T-helper 2 cell (primary cell): Measurements from ENCODE around the gene LRP5.
A peak's percentile ranks its signal among the peaks of the same experiment; 100 is the strongest.
"Not testable (repeated sequence)": the region's sequence is repeated elsewhere in the genome, so short reads cannot be mapped to it uniquely, and the experiment has no call there.

Source experiments
- DNase-seq, 5 experiments: peaks; one replicate each; pipeline versions ENCODE4 v3.0.0 to v3.0.0-alpha.2; 2012 to 2022

LRP5 gene

DNA sequence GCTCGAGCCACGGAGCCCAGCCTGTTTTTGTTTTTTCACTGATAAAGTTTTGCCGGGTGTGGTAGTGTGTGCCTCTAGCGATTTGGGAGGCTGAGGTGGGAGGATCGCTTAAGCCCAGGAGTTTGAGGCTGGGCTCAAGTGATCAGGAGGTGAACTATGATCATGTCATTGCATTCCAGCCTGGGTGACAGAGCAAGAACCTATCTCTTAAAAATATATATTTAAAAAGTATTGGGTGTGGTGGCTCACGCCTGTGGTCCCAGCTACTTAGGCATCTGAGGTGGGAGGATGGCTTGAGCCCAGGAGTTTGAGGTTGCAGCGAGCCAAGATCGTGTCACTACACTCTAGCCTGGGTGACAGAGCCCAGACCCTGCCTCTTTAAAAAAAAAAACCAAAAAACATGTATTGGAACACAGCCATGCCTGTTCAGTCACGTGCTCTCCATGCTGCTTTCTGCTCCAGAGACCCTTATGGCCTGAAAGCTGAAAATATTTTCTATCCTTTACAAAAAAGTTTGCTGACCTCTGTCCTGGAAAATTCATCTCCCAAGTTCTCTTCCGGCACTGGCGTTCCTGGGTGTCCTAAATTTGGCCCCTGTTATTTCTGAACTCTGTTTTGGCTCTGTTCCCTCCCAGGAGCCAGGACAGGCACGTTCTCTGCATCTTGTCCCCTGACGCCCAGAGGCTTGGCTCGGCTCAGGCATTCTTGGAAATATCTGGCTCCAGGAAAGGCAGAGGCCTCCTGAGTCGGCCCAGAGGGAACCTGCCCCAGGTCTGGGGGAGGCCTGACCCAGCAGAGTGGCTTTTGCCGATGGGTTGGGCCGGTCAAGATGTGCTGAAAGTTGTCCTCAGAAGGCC is 86.8 kb downstream of the LRP5 start:
- DNase-seq: no peak

DNA sequence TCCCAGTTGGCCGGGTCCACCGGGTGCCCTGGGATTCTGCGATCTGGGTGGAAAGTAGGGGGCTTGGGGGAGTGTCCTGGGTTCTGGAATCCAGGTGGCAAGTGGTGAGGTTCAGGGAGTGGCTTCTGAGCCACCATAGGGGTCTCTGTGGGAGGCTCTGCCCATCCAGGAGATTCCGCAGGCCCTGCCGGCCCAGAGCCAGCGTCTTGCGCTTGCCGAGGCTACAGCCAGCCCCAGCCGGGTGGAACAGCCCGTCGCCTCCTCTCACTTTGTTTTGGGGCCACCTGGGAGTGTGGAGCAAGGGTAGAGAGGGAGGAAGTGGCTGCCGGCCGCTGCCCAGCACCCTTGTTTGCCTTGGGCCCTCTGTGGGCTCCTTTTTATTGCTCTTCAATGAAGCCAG is 87.5 kb downstream of the LRP5 start:
- DNase-seq: no peak

DNA sequence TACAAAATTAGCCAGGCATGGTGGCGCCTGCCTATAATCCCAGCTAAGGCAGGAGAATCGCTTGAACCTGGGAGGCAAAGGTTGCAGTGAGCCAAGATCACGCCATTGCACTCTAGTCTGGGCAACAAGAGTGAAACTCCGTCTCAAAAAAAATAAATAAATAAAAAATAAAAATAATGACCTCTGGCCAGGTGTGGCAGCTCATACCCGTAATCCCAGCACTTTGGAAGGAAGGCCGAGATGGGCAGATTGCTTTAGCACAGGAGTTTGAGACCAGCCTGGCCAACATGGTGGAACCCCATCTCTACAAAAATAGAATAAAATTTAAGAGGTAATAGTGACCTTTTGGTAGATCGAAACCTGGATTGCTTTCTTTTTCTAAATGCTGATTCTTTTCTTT is 88.2 kb downstream of the LRP5 start:
- DNase-seq: not testable (repeated sequence)

DNA sequence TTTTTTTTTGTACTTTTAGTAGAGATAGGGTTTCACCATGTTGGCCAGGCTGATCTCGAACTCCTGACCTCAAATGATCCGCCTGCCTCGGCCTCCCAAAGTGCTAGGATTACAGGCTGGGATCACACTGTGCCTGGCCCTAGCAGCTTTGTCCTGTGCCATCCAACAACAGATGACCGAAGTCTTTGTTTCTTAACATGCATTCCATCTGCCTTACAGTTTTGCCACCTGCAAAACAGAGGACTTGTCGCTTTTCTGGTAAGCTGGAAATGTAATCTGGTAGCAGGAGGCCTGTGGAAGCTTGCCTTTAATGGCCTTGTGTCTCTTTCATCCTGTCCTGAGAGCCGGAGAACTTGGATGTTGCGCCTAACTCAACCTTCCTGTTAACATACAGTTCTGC is 89.5 kb downstream of the LRP5 start:
- DNase-seq: no peak

DNA sequence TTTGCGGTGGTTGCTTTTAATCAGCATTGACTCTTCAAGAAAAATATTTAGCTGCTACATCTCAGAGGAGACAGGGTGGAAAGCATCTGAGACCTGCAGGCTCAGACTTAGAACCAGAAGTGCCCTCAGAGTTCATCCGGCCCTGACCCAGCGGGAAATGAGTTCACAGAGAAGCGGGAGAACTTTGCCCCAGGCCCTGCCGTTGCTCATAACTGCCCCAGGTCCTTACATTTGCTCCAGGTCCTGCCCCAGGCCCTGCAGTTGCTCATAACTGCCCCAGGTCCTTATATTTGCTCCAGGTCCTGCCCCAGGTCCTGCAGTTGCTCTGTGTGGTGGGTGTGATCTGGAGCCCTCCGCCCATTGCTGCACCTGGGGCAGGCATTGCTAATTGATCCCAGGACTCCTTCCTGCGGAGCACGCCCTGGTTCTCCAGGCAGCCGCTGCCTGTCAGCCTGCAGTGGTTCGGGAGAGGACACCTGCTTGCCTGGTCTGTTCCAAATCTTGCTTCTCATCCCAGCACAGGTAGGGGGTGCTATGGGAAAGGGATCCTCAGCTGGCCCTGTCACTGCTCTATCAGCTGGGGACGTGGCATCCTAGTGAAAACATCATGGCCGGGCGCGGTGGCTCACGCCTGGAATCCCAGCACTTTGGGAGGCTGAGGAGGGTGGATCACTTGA is 90.1 kb downstream of the LRP5 start:
- no peak for DNase-seq

DNA sequence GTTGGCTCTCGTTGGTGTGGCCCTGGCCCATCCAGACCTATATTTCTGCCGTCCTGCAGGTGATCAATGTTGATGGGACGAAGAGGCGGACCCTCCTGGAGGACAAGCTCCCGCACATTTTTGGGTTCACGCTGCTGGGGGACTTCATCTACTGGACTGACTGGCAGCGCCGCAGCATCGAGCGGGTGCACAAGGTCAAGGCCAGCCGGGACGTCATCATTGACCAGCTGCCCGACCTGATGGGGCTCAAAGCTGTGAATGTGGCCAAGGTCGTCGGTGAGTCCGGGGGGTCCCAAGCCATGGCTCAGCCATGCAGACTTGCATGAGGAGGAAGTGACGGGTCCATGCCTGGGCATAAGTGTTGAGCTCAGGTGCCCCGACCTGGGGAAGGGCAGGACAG is 91.0 kb downstream of the LRP5 start:
- no peak for DNase-seq

DNA sequence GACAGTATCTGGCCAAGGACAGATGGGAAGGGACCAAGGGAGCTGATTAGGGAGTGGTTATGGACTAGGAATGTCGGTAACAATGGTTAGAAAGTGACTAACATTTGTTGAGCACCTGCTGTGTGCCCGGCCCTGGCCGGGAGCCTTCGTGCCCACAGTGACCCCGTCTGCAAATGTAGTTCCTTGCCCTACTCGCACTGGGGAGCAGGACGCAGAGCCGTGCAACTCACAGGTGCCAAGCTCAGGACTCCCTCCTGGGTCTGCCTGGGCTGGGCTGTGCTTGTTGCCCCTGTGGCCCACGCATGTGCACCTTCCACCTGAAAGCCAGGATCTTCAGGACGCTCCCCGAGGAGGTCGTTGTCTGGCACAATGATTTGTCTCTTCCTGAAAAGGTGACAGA is 91.4 kb downstream of the LRP5 start:
- no peak for DNase-seq

DNA sequence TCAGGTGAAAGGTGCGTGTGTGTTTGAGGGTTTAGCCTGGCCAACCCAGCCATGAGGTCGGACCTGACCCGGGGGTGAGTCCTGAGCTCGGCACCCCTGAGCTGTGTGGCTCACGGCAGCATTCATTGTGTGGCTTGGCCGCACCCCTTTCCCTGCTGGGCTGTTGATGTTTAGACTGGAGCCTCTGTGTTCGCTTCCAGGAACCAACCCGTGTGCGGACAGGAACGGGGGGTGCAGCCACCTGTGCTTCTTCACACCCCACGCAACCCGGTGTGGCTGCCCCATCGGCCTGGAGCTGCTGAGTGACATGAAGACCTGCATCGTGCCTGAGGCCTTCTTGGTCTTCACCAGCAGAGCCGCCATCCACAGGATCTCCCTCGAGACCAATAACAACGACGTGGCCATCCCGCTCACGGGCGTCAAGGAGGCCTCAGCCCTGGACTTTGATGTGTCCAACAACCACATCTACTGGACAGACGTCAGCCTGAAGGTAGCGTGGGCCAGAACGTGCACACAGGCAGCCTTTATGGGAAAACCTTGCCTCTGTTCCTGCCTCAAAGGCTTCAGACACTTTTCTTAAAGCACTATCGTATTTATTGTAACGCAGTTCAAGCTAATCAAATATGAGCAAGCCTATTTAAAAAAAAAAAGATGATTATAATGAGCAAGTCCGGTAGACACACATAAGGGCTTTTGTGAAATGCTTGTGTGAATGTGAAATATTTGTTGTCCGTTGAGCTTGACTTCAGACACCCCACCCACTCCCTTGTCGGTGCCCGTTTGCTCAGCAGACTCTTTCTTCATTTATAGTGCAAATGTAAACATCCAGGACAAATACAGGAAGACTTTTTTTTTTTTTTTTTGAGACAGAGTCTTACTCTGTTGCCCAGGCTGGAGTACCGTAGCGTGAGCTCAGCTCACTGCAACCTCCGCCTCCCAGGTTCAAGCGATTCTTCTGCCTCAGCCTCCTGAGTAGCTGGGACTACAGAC is 94.2 kb downstream of the LRP5 start:
- DNase-seq: no peak

DNA sequence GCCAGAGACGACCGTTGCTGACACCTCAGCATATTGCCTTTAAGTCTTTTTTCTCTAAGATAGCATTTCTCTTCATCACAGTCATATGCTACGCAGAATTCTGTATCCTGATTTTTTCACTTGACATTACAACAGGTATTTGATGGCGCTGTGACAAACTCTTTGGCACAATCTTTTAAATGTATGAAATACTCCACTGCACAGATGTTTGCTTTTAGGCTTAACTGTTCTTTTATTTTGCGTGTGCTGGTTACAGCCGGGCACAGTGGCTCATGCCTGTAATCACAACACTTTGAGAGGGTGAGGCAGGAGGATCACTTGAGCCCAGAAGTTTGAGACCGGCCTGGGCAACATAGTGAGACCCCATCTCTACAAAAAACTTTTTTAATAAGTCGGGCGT is 96.1 kb downstream of the LRP5 start:
- DNase-seq: no peak

DNA sequence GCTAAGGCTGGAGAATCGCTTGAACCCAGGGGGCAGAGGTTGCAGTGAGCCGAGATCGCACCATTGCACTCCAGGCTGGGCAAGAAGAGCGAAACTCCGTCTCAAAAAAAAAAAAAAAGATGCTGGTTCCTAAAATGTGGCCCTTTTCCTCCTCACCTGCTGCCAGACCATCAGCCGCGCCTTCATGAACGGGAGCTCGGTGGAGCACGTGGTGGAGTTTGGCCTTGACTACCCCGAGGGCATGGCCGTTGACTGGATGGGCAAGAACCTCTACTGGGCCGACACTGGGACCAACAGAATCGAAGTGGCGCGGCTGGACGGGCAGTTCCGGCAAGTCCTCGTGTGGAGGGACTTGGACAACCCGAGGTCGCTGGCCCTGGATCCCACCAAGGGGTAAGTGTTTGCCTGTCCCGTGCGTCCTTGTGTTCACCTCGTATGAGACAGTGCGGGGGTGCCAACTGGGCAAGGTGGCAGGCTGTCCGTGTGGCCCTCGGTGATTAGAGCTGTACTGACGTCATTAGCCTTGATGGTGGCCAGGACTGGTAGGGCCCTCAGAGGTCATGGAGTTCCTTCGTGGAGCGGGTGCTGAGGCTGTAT is 97.5 kb downstream of the LRP5 start:
- no peak for DNase-seq

DNA sequence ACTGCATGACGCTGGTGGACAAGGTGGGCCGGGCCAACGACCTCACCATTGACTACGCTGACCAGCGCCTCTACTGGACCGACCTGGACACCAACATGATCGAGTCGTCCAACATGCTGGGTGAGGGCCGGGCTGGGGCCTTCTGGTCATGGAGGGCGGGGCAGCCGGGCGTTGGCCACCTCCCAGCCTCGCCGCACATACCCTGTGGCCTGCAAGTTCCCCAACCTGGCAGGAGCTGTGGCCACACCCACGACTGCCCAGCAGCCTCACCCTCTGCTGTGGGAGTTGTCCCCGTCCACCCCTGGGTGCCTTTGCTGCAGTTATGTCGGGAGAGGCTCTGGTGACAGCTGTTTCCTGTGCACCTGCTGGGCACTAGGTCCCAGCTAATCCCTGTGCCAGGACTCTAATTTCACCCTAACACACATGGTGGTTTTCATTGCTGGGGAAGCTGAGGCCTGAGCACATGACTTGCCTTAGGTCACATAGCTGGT is 99.2 kb downstream of the LRP5 start:
- DNase-seq: no peak

DNA sequence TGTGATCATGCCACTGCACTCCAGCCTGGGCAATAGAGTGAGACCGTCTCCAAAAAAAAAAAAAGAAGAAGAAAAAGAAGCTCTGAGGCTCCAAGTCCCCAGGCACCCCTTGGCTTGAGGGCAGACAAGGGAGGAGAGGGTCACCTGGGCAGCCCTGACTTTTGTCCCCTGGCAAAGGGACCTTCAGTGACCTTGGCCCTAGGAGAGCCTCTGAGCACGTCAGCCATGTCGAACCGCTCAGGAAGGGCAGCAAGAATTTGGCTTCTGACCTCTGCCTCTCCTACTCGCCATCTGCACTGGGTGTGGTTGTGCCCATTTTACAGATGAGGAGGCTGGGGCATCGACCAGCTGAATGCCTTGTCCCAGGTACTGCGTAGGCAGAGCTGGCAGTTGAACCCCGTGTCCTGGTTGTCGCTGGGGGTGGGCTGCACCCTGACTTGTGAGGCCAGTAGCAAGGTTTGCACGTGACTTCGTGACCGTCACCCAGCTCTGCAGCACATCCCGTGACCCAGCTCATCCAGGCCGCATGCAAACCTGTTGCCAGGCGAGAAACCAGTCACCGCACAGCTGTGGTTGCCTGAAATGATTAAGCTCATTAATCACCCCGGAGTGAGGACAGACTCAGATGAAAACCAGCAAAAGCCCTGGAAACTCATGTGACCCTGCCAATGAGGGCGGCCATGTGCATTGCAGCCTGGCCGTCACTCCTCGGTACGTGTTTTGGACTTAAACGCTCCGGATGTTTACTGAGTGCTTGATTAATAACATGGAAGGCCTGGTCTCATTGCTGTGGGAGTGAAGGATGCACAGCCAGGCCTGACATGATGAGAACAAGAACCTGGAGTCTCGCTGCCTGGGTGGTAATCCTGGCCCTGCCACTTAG is 100.4 kb downstream of the LRP5 start:
- peak in 1 of 5 experiments; percentile 78 for DNase-seq

DNA sequence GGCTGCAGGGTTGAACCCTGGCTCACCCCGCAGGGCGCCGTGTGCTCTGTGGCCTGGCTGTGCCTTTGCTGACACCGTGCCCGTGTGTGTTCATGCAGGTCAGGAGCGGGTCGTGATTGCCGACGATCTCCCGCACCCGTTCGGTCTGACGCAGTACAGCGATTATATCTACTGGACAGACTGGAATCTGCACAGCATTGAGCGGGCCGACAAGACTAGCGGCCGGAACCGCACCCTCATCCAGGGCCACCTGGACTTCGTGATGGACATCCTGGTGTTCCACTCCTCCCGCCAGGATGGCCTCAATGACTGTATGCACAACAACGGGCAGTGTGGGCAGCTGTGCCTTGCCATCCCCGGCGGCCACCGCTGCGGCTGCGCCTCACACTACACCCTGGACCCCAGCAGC is 101.2 kb downstream of the LRP5 start:
- DNase-seq: no peak

DNA sequence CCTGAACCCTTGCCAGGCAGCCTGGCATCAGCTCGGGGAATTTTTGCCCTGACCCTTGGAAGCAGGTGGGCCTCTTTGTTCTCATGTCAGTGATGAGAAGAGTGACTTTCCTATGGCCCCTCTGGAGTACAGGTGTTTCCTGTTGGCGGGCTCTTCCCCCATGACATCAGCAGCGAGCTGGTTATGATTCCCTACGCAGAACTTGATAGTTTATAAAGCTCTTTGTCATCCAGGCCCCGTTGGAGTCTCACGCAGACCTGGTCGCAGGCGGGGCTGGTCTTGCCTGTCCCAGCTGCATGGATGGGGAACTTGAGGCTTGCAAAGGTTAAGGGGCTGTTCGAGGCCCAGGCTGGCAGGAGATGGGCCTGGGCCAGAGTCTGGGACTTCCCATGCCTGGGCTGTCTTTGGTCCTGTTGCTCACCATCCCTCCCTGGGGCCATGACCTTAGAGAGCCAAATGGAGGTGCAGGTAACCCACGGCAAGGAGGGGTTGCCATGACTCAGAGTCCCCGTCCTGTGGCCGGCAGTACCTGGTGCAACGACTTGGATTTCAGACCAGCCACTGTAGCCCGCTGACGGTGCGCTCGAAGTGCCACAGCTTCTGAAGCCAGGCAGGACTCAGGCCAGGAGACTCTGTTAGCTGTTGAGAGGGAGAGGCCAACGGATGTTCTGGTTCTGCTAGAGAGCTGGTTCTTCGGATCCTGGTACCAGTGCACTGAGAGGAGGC is 102.3 kb downstream of the LRP5 start:
- no peak for DNase-seq

DNA sequence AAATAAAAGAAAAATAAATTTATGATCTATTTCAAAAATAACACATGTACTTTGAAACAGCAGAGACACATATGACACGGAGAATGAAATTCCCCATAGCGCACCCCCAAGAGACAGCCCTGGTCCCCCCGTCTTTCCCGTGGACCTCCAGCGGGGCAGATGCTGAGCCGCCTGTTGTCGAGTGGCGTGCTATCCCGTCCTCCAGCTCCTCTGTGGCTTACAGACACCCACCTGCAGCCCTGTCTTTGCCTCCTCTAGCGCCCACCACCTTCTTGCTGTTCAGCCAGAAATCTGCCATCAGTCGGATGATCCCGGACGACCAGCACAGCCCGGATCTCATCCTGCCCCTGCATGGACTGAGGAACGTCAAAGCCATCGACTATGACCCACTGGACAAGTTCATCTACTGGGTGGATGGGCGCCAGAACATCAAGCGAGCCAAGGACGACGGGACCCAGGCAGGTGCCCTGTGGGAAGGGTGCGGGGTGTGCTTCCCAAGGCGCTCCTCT is 103.7 kb downstream of the LRP5 start:
- DNase-seq: no peak

DNA sequence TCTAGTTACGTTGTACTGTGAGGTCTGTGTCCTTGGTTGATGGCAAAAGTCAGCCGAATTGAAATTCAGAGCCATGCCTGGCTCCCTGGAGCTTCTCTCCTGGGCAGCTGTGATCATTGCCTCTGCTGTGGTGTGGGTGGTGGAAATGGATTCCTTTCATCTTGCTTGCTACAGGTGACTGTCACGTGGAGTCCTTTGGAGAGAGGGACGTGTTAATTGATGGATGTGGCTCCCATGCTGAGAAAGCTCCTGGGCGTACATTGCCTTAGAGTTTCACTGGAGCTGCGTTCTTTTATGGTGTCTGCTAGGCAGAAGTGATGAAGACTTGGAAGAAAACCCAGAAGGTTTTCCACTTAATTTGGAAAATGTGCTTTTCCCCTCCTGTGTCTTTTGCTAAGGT is 106.3 kb downstream of the LRP5 start:
- DNase-seq: no peak

DNA sequence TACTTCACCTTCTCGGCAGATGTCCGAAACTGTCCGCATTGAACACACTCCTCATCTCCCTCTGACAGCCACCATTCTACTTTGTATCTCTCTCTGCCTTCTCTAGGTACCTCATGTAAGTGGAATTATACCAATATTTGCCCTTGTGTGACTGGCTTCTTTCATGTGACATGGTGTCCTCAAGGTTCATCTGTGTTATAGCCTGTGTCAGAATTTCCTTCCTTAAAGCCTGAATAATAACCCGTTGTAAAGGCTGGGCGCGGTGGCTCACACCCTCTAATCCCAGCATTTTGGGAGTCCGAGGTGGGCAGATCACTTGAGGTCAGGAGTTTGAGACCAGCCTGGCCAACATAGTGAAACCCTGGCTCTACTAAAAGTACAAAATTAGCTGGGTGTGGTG is 107.8 kb downstream of the LRP5 start:
- DNase-seq: no peak

DNA sequence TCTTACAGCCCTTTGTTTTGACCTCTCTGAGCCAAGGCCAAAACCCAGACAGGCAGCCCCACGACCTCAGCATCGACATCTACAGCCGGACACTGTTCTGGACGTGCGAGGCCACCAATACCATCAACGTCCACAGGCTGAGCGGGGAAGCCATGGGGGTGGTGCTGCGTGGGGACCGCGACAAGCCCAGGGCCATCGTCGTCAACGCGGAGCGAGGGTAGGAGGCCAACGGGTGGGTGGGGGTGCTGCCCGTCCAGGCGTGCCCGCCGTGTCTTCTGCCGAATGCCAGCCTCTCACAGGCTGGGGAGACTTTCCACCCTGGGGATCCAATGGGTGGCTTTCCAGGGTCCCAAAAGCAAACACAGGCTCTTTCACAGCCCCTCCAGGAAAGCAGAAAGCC is 111.1 kb downstream of the LRP5 start:
- DNase-seq: no peak

DNA sequence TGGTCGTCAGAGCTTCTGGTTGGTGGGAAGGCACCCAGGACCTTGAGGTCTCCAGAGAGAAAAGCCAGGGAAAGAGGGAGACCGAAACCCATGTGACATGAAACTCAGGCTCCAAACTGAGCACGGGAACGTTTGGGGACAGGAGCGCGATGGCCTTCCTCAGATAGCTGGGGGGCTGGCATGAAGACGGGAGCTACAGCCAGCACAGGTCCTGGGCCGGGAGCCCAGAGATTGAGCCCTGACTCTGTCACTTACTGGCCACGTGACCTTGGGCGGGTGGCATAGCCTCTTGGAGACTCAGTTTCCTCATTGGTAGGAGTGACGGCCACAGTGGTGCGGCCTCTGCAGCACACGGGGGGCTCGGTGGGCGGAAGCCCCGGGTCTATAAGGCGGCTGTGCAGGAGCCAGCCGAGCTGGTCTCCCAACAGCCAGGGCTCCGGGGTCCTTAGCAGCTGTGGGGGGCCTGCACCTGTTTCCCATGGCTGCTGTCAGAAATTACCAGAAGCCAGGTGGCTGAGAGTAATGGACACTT is 111.8 kb downstream of the LRP5 start:
- DNase-seq: no peak
